Osteoblast (primary cell): ENCODE measurements around the gene GPATCH4. TPM values are rescaled to one million over a fixed set of nuclear protein-coding genes. Genes with fewer than 3 reads are reported as not detected.

ENCODE experiments used
- DNase-seq: peaks from one replicate; pipeline ENCODE4 v3.0.0; 2011; ENCODE audit warnings: low spot score, mixed read lengths; ENCODE audit not compliant: insufficient read length; ENCODE audit errors: missing footprints
- H2AFZ ChIP-seq: 2 replicates; pipeline ENCODE4 v1.6.0; 2011; ENCODE audit warnings: mild to moderate bottlenecking, low read length
- H3K27ac ChIP-seq: 2 replicates; pipeline ENCODE4 v1.5.1; 2011; ENCODE audit warnings: mild to moderate bottlenecking, low read depth, low read length, moderate library complexity
- H3K27me3 ChIP-seq: 2 replicates; pipeline ENCODE4 v1.6.0; 2012; ENCODE audit warnings: mild to moderate bottlenecking, control low read depth, inconsistent platforms, low read length, moderate library complexity; ENCODE audit not compliant: insufficient read depth
- H3K36me3 ChIP-seq: 2 replicates; pipeline ENCODE4 v1.5.1; 2011; ENCODE audit warnings: mild to moderate bottlenecking, low read length, control low read depth, moderate library complexity; ENCODE audit not compliant: insufficient read depth
- H3K4me1 ChIP-seq: 2 replicates; pipeline ENCODE4 v1.5.1; 2011; ENCODE audit warnings: mild to moderate bottlenecking, low read length, control low read depth, moderate library complexity; ENCODE audit not compliant: insufficient read depth
- H3K4me2 ChIP-seq: 2 replicates; pipeline ENCODE4 v1.6.0; 2011; ENCODE audit warnings: mild to moderate bottlenecking, low read length; ENCODE audit not compliant: insufficient read depth
- H3K4me3 ChIP-seq: fragments of 200-600 bp; sonication (generic); 3 replicates; pipeline ENCODE4 v1.5.1; 2012; ENCODE audit warnings: mild to moderate bottlenecking, low read length, inconsistent platforms; ENCODE audit not compliant: insufficient read depth
- H3K79me2 ChIP-seq: 2 replicates; pipeline ENCODE4 v1.6.0; 2012; ENCODE audit warnings: mild to moderate bottlenecking, low read length, control low read depth, inconsistent platforms; ENCODE audit not compliant: insufficient read depth
- H3K9me3 ChIP-seq: 2 replicates; pipeline ENCODE4 v1.5.1; 2011; ENCODE audit warnings: low read depth, low read length, control low read depth
- H4K20me1 ChIP-seq: 2 replicates; pipeline ENCODE4 v1.6.0; 2012; ENCODE audit warnings: mild to moderate bottlenecking, low read length, control low read depth; ENCODE audit not compliant: insufficient read depth
- total RNA-seq: library from RNA; depleted of rRNA; stranded (reverse); fragments of >200 nt; gene quantifications from 2 replicates; pipeline ENCODE4 v1.2.3, GENCODE V29; 2012
- TF ChIP-seq, protein P1 (sequence below): IDR thresholded peaks from 2 replicates; pipeline ENCODE4 v1.5.1; 2011; ENCODE audit warnings: mild to moderate bottlenecking, low read depth, low read length, moderate library complexity; ENCODE audit errors: extremely low read depth

The GPATCH4 gene
- total RNA-seq, 1 donor: 8.0 TPM

DNA sequence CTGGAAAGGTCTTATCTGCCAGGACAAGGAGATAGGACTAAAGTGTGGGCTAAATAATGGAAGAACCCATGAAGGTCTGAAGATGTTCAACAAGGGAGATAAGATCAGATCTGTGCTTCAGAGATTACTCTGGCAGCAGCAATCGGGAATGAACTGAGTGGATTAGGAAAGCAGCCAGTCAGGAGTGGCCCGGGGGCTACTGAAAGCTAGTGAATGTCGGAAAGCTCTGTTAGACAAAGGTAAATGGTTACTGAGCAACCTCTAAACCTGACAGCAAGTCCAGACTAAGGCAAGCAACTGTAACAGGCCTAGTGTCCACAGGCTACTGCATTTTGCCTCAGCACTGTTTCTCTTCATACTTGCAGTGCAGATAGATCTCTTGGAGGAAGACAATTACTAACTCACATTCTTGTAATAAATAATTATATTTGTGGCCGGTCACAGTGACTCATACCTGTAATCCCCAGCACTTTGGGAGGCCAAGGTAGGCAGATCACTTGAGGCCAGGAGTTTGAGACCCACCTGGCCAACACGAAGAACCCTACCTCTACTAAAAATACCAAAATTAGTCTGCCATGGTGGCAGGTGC lies 41.4 kb downstream of the GPATCH4 start:
- no peak overlapping the region for H3K27ac ChIP-seq
- no peaks in the 10 kb centered on the region for H3K79me2 ChIP-seq
- DNase-seq: no peak
- peaks cover 50% of the 10 kb centered on the region for H3K36me3 ChIP-seq
- H3K4me3 ChIP-seq: no peak overlapping the region
- TF ChIP-seq, protein P1, sequence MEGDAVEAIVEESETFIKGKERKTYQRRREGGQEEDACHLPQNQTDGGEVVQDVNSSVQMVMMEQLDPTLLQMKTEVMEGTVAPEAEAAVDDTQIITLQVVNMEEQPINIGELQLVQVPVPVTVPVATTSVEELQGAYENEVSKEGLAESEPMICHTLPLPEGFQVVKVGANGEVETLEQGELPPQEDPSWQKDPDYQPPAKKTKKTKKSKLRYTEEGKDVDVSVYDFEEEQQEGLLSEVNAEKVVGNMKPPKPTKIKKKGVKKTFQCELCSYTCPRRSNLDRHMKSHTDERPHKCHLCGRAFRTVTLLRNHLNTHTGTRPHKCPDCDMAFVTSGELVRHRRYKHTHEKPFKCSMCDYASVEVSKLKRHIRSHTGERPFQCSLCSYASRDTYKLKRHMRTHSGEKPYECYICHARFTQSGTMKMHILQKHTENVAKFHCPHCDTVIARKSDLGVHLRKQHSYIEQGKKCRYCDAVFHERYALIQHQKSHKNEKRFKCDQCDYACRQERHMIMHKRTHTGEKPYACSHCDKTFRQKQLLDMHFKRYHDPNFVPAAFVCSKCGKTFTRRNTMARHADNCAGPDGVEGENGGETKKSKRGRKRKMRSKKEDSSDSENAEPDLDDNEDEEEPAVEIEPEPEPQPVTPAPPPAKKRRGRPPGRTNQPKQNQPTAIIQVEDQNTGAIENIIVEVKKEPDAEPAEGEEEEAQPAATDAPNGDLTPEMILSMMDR: no peak
- H3K9me3 ChIP-seq: no peaks in the 10 kb centered on the region
- no peaks in the 10 kb centered on the region for H3K4me1 ChIP-seq
- no peak overlapping the region for H2AFZ ChIP-seq
- H4K20me1 ChIP-seq: no peaks in the 10 kb centered on the region
- no peaks in the 10 kb centered on the region for H3K27me3 ChIP-seq
- no peak overlapping the region for H3K4me2 ChIP-seq

DNA sequence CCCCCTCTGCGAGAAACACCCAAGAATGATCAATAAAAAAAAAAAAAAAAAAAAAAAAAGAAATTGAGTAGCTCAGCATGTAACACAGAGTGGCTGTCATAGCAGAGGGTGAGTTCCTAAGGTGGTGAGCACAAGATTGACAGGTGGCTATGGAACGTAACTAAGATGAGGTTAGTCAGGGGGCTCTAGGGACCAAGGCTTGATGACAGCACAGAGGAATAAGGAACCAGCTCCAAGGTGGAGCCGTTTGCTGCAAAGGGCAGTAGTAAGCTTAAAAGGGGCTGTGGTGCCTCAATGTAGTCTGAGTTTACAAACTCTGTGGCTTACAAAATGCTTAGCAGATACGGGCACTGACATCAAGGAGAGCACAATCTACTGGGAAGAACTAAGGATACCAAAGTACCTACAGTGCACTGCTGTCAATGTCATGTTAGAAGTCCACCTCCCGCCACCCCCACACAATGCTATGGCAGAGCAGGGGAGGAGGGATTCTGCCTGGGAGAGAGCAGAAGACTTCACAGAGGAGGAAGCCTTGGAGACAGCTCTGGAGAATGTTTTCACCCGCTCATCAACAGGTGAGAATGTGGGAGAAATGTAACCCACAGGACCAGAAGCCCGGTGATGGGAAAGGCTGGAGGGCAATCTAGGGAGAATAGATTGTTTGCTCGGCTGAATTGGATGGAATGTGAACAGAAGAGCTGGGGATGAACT lies 42.0 kb downstream of the GPATCH4 start:
- Histone ChIP-seq H3K9me3 (no peaks in the 10 kb centered on the region), H3K79me2 (no peaks in the 10 kb centered on the region), H3K4me3 (no peak overlapping the region), H4K20me1 (no peaks in the 10 kb centered on the region), H3K27me3 (no peaks in the 10 kb centered on the region), H3K4me1 (no peaks in the 10 kb centered on the region), H3K36me3 (peaks cover 50% of the 10 kb centered on the region), H2AFZ (no peak overlapping the region), H3K27ac (no peak overlapping the region), H3K4me2 (no peak overlapping the region)
- no peak for DNase-seq
- TF ChIP-seq, protein P1: no peak

DNA sequence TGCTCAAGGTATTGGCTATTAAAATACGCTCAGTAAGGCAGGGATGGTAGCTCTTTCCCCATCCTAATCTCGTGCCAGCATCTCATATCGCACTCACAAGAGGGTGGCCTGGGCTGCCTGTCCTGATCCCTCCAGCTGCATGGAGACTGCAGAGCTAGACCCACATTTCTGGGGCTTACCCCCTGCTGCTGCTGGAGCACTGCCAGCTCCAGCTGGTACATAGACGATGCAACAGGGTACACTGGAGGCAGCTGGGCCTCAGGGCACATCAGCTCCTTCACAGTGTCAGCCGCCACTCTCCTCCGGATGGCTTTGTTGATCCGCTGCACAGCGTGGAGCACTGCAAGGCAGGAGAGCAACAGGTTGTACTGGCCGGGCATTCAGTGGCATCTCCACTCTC lies 44.9 kb downstream of the GPATCH4 start:
- no peak for DNase-seq
- Histone ChIP-seq H3K79me2 (no peaks in the 10 kb centered on the region), H3K36me3 (peaks cover 42% of the 10 kb centered on the region), H2AFZ (no peak overlapping the region), H3K9me3 (no peaks in the 10 kb centered on the region), H3K4me2 (no peak overlapping the region), H3K27ac (no peak overlapping the region), H3K4me3 (no peak overlapping the region), H3K4me1 (peaks cover 8% of the 10 kb centered on the region), H4K20me1 (no peaks in the 10 kb centered on the region), H3K27me3 (no peaks in the 10 kb centered on the region)
- TF ChIP-seq, protein P1: no peak

DNA sequence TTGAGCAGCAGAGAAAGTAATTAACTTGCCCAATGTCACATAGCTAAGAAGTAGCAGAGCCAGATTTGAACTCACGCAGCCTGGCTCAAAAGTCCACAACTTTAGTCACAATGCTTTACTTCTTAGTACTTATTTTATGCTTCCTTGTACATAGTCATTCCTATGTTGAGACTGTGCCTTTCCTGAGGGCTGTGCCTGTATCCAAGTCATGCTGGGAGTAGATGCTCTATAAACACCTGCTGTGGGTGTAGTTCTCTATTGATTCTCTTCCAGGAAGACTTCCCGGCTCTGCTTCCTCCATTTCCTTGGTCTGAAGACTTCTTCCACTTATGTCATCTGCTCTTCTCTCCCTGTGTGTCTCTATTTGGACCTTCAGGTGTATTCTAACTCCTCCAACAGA lies 45.6 kb downstream of the GPATCH4 start:
- Histone ChIP-seq H3K9me3 (no peaks in the 10 kb centered on the region), H3K4me2 (no peak overlapping the region), H4K20me1 (no peaks in the 10 kb centered on the region), H3K79me2 (no peaks in the 10 kb centered on the region), H2AFZ (no peak overlapping the region), H3K4me1 (peaks cover 8% of the 10 kb centered on the region), H3K36me3 (peaks cover 39% of the 10 kb centered on the region), H3K27me3 (no peaks in the 10 kb centered on the region), H3K4me3 (no peak overlapping the region), H3K27ac (no peak overlapping the region)
- DNase-seq: no peak
- TF ChIP-seq, protein P1: no peak
